ENCODE data around the gene ECSIT.

The ECSIT gene

GRCh38 chr19:11535792-11536595, 7.1 kb upstream of the ECSIT start:
- peak overlapping the region; percentile 39 for H3K27ac Mint-ChIP-seq
- H3K4me1 Mint-ChIP-seq, result peaks cover 27% of the 10 kb centered on the region
- H3K27me3 Mint-ChIP-seq, result peaks cover 22% of the 10 kb centered on the region
- DNase-seq (peak; percentile 95), ATAC-seq (peak; percentile 68)
- H3K4me3 Mint-ChIP-seq, result peak overlapping the region; percentile 16
- no peaks in the 10 kb centered on the region for H3K36me3 Mint-ChIP-seq (ENCODE audit: low read depth)
- no peaks in the 10 kb centered on the region for H3K9me3 Mint-ChIP-seq

DNA sequence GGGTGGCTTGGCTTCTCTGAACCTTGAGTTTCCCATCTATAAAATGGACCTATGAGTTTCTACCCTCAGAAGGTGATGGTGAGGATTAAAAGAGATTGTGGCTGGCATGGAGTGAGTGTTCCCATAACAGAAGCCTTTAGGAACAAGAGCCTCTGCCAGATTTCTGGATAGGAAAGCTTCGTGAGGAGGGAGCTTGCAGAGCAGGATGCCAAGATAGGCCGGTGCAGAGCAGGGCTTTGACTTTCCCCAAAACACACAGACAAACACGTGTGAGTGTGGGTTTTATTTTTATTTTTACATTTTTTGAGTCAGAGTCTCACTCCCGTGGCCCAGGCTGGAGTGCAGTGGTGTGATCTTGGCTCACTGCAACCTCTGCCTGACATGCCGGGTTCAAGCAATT, 6.0 kb upstream of the ECSIT start:
- Mint-ChIP-seq H3K27ac (no peak overlapping the region), H3K4me1 (peaks cover 29% of the 10 kb centered on the region), H3K4me3 (no peak overlapping the region), H3K9me3 (no peaks in the 10 kb centered on the region), H3K36me3 (ENCODE audit: low read depth) (no peaks in the 10 kb centered on the region), H3K27me3 (peaks cover 17% of the 10 kb centered on the region)
- no peak for DNase-seq
- no peak for ATAC-seq

GRCh38 chr19:11534538-11534937, 5.6 kb upstream of the ECSIT start:
- Mint-ChIP-seq H3K36me3 (ENCODE audit: low read depth) (no peaks in the 10 kb centered on the region), H3K4me1 (peaks cover 29% of the 10 kb centered on the region), H3K4me3 (no peak overlapping the region), H3K27me3 (peaks cover 17% of the 10 kb centered on the region), H3K27ac (no peak overlapping the region), H3K9me3 (no peaks in the 10 kb centered on the region)
- DNase-seq (no peak), ATAC-seq (no peak)

DNA sequence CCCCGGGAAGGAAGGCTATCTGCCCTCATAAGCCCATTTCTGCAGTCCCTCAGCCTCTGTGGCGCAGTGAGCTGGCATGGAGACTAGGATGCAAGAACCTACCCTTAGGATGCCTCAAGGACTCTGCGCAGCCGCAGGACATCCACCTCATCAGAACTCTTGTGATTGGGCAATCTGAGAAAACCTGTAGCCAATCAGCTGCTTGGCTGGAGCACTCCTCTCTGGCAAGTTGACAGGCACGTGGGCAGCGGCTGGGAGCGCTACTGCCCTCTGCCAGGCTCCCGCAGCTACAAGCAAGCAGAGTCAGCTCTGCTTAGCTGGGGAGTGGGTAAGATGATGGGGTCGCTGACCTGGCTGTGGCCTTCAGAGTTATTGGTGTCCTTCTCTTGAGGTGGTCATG, 1.5 kb upstream of the ECSIT start:
- Mint-ChIP-seq H3K9me3 (no peaks in the 10 kb centered on the region), H3K4me1 (peaks cover 38% of the 10 kb centered on the region), H3K4me3 (no peak overlapping the region), H3K27ac (no peak overlapping the region), H3K27me3 (peaks cover 4% of the 10 kb centered on the region), H3K36me3 (ENCODE audit: low read depth) (peaks cover 5% of the 10 kb centered on the region)
- DNase-seq, result peak; percentile 63
- no peak for ATAC-seq

- no peaks in the 10 kb centered on the region for H3K9me3 Mint-ChIP-seq
- H3K27ac Mint-ChIP-seq, result no peak overlapping the region
- H3K4me1 Mint-ChIP-seq, result no peaks in the 10 kb centered on the region
- no peak overlapping the region for H3K4me3 Mint-ChIP-seq
- H3K27me3 Mint-ChIP-seq, result no peaks in the 10 kb centered on the region
- DNase-seq, result no peak
- no peak for ATAC-seq
- H3K36me3 Mint-ChIP-seq (ENCODE audit: low read depth), result peaks cover 18% of the 10 kb centered on the region
Observed at GRCh38 chr19:11519138-11519537, 9.8 kb downstream of the ECSIT start.

GRCh38 chr19:11513946-11514345, 15.0 kb downstream of the ECSIT start:
- DNase-seq, result no peak
- Mint-ChIP-seq H3K9me3 (no peaks in the 10 kb centered on the region), H3K4me1 (no peaks in the 10 kb centered on the region), H3K27ac (no peak overlapping the region), H3K27me3 (no peaks in the 10 kb centered on the region), H3K4me3 (no peak overlapping the region), H3K36me3 (ENCODE audit: low read depth) (peaks cover 23% of the 10 kb centered on the region)
- ATAC-seq, result no peak

- no peak overlapping the region for H3K4me3 Mint-ChIP-seq
- DNase-seq (no peak), ATAC-seq (no peak)
- H3K27me3 Mint-ChIP-seq, result no peaks in the 10 kb centered on the region
- peaks cover 15% of the 10 kb centered on the region for H3K36me3 Mint-ChIP-seq (ENCODE audit: low read depth)
- no peak overlapping the region for H3K27ac Mint-ChIP-seq
- H3K9me3 Mint-ChIP-seq, result no peaks in the 10 kb centered on the region
- peaks cover 10% of the 10 kb centered on the region for H3K4me1 Mint-ChIP-seq
Observed at GRCh38 chr19:11510444-11510843, 18.5 kb downstream of the ECSIT start.

GRCh38 chr19:11507370-11508078, 21.4 kb downstream of the ECSIT start:
- no peak for ATAC-seq

DNA sequence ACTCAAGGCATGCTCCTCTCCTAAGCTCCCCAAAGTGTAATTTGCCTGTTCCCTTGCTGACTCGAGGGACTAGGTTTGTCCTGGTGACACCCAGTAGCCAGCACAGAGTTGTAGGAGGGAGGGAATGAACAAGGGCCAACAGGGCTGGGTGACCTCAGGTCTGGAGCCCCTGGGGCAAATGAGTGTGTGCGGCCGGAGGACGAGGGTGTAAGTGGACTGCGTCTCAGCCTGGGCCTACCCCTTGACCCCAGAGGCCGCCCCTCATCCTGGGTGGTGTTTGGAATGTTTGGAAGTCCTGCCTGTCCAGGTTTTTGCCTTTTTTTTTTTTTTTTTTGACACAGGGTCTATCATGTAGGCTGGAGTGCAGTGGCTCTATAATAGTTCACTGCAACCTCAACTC, 22.0 kb downstream of the ECSIT start:
- Mint-ChIP-seq H3K4me3 (peak overlapping the region; percentile 84), H3K4me1 (peaks cover 17% of the 10 kb centered on the region), H3K27ac (peak overlapping the region; percentile 95), H3K9me3 (no peaks in the 10 kb centered on the region), H3K36me3 (ENCODE audit: low read depth) (peaks cover 11% of the 10 kb centered on the region), H3K27me3 (no peaks in the 10 kb centered on the region)
- DNase-seq (no peak), ATAC-seq (no peak)

More at GRCh38 chr19:11507370-11508078, 21.4 kb downstream of the ECSIT start:
- Mint-ChIP-seq H3K27me3 (no peaks in the 10 kb centered on the region), H3K27ac (peak overlapping the region; percentile 22), H3K9me3 (no peaks in the 10 kb centered on the region), H3K36me3 (ENCODE audit: low read depth) (peaks cover 13% of the 10 kb centered on the region), H3K4me3 (peak overlapping the region; percentile 84), H3K4me1 (peaks cover 17% of the 10 kb centered on the region)
- no peak for DNase-seq

- peaks cover 17% of the 10 kb centered on the region for H3K4me1 Mint-ChIP-seq
- H3K27me3 Mint-ChIP-seq, result no peaks in the 10 kb centered on the region
- H3K36me3 Mint-ChIP-seq (ENCODE audit: low read depth), result peaks cover 8% of the 10 kb centered on the region
- no peaks in the 10 kb centered on the region for H3K9me3 Mint-ChIP-seq
- peak; percentile 21 for ATAC-seq
- H3K27ac Mint-ChIP-seq, result peak overlapping the region; percentile 95
- H3K4me3 Mint-ChIP-seq, result peak overlapping the region; percentile 84
- DNase-seq, result no peak
Observed at GRCh38 chr19:11506101-11506555, 22.8 kb downstream of the ECSIT start.

DNA sequence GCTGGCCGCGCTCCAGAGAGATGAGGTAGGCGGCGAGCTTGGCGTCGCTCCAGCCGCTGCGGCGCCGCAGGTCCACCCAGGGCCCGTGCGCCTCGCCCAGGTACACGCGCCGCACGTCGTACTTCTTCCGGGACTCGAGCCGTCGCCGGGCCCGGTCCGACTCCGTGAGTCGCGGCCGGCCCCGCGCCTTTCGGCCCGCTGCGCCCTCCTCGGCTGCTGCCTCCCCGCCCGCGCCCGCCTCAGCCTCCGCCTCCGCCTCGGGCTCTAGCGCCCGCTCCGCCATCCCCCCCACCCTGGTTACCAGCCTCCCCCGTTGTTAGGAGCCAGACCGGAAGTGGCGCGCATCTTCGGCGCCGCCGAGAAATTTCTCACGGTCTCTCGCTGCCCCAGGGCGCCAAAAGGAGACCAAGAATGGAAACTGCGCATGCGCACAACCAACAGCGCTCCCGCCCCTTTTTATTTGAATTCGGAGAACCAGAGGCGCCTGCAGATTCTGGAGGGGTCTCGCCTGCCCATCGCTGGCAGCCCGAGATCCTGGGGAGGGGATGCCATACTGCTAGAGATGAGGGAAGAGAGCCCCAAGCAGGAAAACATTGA, 23.3 kb downstream of the ECSIT start, which contains the start of gene ZNF653:
Gene ZNF653 (minus strand): TSS at position 336 of the 597 bp plus-strand sequence. CDS start 53 bp downstream, at position 283.
- H3K27ac Mint-ChIP-seq, result peak within 1 kb of the TSS; percentile 95
- H3K4me1 Mint-ChIP-seq, result peaks cover 17% of the 10 kb centered on the region
- ATAC-seq, result peak; percentile 58
- H3K27me3 Mint-ChIP-seq, result no peaks in the 10 kb centered on the region
- peak within 1 kb of the TSS; percentile 84 for H3K4me3 Mint-ChIP-seq
- H3K36me3 Mint-ChIP-seq (ENCODE audit: low read depth), result peaks cover 6% of the 10 kb centered on the region
- no peaks in the 10 kb centered on the region for H3K9me3 Mint-ChIP-seq
- DNase-seq, result peak; percentile 95

DNA sequence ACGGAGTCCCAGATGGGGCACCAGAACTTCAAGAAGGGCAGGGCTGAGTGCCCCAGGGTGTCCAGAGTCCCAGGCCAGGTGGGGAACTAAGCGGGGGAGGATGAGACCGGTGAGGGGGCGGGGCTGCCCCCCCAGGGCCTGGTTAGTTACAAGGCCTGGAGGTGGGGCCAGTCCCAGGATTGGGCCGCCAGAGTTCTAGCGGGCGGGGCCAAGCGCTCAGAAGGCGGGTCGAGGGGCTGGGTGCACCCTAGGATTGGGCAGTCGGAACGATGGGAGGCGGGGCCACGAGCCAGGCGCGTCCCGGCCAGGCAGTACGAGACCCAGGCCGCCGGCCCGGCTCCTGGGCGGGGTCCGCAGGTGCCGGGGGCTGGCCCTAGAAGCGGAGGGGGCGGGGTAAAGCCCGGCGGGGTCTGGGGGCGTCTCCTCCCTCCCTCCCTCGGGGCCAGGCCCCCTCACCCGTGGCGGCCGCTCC, 23.9 kb downstream of the ECSIT start:
- DNase-seq (peak; percentile 98), ATAC-seq (peak; percentile 94)
- Mint-ChIP-seq H3K27ac (peak overlapping the region; percentile 64), H3K27me3 (no peaks in the 10 kb centered on the region), H3K36me3 (ENCODE audit: low read depth) (peaks cover 6% of the 10 kb centered on the region), H3K4me1 (peaks cover 17% of the 10 kb centered on the region), H3K9me3 (no peaks in the 10 kb centered on the region), H3K4me3 (peak overlapping the region; percentile 84)

DNA sequence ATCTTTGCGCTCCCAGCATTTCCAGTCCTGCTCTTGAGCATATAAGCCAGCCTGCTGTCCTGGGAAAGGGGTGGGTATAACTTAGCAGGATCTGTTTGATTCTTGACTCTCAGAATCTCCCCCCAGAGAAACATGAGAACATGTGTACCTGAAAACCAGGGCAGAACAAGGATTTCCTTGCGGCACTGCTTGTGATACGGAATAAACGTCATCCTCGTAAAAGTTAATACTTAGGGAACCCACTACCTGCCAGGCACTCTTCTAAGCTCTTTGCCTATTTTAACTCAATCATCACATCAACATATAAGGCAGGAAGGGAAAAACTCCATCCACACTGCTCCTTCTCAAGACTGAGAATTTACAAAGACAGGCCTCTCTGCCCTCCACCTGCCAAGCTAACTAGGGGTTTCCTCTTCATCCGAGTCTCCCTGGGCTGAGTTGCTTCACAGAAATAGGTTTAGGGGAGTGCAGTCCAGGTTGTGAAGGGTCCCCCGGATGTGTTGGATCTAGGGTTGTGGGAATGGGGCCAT, 24.4 kb downstream of the ECSIT start:
- peaks cover 17% of the 10 kb centered on the region for H3K4me1 Mint-ChIP-seq
- H3K36me3 Mint-ChIP-seq (ENCODE audit: low read depth), result peaks cover 6% of the 10 kb centered on the region
- H3K9me3 Mint-ChIP-seq, result no peaks in the 10 kb centered on the region

DNA sequence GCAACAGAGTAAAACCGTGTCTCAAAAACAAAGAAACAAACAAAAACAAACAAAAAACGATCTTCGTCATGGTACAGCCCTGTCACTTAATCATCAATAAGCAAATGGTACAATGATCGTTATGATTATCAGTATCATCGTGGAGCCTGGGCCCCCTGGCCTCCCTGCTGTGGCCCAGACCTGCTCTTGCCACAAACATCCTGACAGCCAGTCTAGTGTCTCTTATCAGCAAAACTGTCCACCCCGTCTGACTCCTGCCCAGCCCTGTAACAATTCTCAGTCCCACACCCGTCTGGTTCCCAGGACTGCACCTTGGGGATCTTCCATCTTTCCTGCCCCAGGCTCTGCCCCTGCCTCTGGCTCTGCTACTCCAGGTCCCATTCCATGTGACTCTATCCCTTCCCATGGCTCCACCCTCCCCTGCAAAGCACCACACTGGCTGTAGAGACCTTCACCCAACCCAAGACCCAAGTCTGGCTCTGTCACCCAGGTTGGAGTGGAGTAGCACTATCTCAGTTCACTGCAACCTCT, 29.0 kb downstream of the ECSIT start:
- peaks cover 7% of the 10 kb centered on the region for H3K4me1 Mint-ChIP-seq
- H3K27ac Mint-ChIP-seq, result no peak overlapping the region
- H3K36me3 Mint-ChIP-seq (ENCODE audit: low read depth), result peaks cover 6% of the 10 kb centered on the region
- H3K9me3 Mint-ChIP-seq, result no peaks in the 10 kb centered on the region
- DNase-seq (no peak), ATAC-seq (no peak)
- no peak overlapping the region for H3K4me3 Mint-ChIP-seq
- H3K27me3 Mint-ChIP-seq, result no peaks in the 10 kb centered on the region

More for the DNA sequence above, 24.4 kb downstream of the ECSIT start:
- Mint-ChIP-seq H3K27me3 (no peaks in the 10 kb centered on the region), H3K4me3 (peak overlapping the region; percentile 84), H3K27ac (peak overlapping the region; percentile 64)
- DNase-seq (no peak), ATAC-seq (no peak)
